HG02840 (cell line): ENCODE measurements around the gene PRUNE2.
"Not testable (repeated sequence)": the region's sequence is repeated elsewhere in the genome, so short reads cannot be mapped to it uniquely, and the experiment has no call there.

Experiments used
- ATAC-seq: cut with Tn5 transposase; IDR thresholded peaks from one replicate; pipeline ENCODE4 v1.9.1; 2021; ENCODE audit warnings: mild to moderate bottlenecking, moderate library complexity, moderate number of reproducible peaks; ENCODE audit not compliant: unreplicated experiment, low FRiP score

PRUNE2 gene

DNA sequence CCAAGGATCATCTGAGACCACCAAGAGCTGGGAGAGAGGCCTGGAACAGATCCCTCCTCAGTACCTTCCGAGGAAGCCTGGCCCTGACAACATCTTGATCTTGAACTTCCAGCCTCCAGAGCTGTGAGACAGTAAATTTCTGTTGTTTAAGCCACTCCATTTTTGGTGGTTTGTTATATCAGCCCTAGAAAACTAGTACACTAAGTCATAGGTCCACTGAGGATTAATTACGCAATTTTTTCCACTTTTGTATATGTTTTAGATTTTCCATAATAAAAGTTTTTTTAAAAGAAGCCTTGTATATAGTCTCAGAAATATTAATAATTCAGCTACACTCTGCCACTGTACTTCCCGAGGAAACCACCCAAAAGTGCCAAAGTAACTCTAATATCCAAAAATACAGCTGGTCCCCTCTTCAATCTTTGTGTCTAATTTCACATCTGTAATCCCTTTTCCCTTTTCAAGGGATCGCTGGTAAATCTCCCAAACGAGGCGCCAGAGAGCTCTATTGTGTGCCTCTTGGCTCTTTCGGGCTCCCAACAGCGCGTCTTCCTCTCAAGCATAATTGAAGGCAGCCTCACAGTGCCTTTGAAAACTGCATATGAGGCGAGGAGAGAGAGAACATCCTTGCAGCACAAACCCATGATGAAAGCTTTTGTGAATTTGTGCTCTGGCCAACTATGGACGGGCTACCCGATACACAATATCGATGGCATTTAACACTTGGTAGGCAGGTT lies 32.7 kb downstream of the PRUNE2 start:
- no peak for ATAC-seq

DNA sequence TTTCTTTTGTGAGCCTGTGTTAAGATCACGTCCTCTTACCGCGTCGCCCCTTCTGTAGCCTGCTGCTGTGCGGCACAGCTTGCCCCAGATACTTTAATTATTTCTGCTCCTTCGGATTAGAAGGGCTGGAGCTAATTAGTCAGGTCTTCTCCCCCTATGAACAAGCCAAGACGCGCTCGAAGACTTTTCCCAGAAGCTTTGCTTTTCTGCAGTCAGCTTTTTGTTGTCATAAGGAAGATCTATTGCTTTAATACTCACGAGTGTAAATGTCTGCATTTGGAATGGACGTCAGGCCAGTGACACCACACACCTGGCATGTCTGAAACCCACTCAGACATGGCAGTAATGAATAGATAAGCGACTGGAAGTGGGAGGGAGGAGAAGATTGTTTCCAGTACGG lies 37.0 kb downstream of the PRUNE2 start:
- no peak for ATAC-seq

DNA sequence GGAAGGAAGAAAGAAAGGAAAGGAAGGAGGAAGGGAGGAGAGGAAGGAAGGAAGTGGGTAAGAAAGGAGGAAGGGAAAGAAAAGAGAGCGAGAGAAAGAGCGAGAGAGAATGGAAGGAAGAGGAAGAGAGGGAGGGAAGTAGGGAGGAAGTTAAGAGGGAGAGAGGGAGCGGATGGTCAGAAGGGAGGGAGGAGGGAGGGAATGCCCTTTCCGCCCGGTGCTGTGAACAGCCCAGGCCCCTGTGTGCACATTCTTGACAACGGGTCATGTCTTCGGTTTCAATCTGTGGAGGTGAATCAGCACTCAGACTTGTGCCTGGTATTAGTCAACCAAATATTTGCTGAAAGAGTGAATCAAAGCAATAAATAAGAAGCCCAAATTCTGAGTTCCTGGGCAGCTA lies 39.2 kb downstream of the PRUNE2 start:
- ATAC-seq = no peak

DNA sequence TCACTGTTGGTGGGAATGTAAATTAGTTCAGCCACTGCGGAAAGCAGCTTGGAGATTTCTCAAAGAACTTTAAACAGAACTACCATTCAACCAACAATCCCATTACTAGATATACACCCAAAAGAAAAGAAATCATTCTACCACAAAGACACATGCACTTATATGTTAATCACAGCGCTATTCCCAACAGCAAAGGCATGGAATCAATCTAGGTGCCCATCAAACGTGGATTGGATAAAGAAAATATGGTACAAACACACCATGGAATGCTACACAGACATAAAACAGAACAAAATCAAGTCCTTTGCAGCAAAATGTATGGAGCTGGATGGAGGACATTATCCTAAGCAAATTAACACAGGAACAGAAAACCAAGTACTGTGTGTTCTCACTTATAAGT lies 42.1 kb downstream of the PRUNE2 start:
- no peak for ATAC-seq

DNA sequence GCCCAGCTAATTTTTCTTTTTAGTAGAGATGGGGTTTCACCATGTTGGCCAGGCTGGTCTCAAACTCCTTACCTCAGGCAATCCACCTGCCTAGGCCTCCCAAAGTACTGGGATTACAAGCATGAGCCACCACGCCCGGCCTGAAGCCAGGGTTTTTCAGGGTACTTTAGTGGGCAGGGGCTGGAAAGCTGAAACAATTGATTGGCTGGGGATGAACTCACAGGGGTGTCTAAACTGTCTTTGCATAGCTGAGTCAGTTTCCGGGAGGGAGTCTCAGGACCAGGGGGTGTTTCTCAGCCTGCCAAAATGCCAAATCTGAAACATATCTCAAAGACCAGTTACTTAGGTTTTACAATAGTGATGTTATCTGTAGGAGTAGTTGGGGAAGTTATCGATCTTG lies 46.1 kb downstream of the PRUNE2 start:
- no peak for ATAC-seq

DNA sequence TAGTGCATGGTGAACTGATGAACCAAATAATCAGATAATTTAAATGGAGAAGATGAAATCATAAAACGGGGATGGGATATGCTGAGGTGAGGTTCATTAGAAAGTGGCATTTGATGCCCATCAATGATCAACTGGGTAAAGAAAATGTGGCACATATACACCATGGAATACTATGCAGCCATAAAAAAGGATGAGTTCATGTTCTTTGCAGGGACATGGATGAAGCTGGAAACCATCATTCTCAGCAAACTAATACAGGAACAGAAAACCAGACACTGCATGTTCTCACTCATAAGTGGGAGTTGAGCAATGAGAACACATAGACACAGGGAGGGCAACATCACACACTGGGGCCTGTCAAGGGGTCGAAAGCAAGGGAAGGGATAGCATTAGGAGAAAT lies 47.7 kb downstream of the PRUNE2 start:
- not testable (repeated sequence) for ATAC-seq

DNA sequence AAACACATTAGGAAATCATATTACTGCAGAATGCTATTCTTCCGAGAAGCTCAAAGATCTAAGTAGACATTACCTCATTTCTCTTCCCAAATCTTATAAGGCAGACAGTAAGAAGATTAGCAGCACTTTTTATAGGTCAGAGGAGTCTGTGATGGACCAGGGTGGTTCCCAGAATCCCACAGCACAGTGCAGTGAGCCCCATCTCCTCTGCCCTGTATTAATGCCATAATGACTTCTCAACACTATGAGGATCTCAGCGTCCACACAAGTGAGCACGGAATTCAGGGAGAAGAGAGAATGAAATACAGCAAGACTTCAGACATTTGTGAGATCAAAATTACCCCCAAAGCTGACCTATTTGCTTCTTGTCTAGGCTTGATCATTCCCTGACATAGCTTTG lies 49.9 kb downstream of the PRUNE2 start:
- ATAC-seq = no peak

DNA sequence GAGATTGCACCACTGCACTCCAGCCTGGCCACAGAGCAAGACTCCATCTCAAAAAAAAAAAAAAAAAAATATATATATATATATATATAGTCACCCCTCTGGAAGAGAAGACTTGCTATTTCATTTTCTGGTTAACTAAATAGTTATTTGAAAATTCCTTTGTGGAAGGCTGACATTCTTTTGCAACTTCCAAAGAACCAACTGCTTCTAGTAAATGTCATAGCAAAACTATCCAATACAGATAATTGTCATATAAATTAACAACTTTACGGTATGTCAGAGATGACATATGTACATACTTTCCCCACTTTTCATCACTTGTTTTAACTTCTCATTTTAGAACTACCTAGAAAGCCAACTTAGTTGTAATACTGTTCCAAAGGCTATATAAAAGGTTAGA lies 50.9 kb downstream of the PRUNE2 start:
- no peak for ATAC-seq

DNA sequence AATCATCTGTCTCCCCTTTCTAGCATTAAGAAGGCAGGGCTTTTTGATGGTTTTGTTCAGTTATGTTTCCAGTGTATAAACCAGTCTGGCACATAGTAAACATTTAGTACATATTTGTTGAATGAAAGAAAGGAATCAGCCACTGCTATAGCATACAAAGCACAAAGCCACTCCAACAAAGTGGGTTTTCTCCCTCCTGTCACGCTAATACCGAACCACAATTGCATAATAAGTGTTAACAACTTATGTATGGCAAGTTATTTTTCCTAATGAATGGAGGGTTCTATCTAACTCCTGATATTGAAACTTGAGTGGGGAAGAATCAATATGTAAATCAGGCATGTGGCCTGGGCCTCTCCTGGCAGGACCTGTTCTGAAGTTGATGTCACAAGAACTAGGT lies 53.9 kb downstream of the PRUNE2 start:
- no peak for ATAC-seq

DNA sequence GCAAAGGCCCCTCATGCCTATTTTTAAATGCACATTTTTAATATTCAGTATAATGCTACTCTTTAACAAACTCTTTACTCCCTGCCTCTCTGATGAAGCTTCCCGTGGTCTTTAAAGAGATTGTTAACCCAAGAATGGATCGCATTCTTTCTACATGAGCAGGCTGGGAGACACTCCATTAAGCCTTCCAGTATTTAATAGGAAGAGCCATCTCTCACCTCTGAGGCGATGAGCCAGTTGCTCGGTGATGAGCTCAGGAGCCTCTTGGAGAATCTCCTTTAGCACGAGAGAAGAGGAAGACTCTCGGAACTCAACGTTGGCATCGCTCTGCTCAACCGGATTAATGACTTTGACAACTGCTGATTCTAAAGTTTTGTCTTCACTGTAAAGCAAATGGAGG lies 59.6 kb downstream of the PRUNE2 start:
- no peak for ATAC-seq

DNA sequence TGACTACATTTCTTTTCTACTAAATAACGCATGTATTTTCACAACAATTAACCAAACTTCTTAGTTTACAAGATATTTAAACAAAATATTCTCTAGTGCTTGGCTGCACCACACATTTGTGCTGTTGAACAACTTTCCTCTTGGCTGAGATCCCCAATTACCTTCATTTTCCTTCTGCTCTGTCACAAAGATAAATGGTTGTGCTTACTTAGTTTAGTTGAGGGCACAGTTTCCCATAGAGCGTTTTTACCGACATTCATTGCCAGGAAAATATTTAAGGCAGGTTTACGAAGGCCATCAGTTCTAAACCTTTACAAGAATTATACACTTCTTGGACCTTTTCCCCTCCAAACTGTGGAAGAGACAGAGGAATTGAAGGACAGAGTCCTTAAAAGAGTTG lies 60.7 kb downstream of the PRUNE2 start:
- ATAC-seq = no peak

DNA sequence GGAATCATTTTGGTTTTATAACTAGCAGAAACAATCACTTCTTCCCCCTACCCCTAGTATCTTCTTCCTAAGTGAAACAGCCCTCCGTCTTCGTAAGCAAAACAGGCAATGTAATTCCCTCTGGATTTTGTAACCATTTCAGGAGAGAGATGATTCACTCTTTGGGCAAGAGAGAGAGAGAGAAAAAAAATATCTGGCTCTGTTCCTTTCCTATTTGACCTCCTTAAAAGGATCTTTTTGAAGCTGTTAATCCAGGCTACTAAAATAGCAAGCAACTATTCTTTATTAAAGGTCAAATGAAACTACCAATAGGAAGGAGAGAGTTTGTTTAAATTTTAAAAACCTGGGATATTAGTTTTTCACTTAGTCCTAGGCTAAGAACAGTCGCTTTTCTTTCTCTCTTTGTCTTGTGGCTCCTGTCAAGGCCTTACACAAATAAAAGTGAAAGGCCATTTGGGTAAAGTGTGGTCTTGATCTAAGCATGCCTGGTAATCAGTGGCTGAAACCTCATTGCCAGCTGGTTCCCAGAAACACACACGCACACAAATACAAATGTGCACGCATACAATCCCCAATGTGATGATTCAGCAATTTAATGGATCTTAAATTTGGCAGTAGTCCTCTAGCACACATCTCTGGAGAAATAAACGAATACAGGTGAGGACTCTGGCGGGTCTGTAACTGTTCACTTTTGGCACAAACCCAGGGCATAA lies 70.2 kb downstream of the PRUNE2 start:
- ATAC-seq = no peak

DNA sequence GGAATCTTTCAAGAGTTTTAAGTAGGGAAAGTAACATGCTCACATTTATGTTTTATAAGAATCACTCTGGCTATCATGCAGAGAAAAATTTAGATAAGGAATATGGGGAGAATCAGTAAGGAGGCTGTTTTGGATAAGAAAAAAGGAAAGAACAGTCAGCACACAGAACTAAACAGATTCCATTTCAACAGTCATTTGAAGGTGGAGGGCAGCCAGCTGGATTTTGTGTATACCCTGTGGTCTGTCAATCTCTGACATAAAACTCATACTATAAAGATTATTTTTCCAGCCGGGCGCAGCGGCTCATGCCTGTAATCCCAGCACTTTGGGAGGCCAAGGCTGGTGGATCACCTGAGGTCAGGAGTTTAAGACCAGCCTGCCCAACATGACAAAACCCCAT lies 77.5 kb downstream of the PRUNE2 start:
- no peak for ATAC-seq

DNA sequence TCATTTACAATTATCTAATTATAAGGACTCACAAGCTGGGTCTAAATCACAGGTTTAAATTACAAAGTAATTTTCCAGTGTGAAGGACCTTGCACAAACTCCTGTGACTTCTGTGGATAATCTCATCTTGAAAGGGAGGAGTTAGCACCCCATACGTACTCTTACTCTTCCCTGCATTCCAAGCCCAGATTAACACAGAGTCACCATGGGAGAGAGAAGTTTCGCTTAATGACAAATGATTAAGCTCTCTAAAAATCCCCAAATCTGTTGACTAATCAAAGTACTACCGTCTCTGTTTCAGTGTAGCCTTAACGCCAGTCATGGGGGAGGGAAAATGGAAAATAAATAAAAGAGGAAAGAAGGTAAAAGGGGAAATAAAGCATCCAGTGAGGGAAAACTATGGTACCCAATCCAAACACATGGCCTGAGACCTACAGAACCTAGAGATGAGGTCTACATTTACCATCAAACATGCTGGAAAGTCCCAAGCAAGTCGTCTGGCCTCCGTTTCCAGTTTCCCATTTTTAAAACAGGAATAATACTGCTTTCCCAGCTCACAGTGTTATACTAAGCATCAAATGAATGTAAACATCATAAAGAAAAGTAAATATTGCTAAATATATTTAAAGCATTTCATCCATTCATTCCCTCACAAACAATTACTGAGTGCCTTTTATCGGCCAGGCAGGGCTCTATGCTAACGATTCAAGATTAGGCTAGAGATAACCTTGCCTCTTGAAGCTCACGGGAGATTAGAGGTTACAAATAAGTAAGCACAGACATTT lies 78.4 kb downstream of the PRUNE2 start:
- ATAC-seq = no peak

DNA sequence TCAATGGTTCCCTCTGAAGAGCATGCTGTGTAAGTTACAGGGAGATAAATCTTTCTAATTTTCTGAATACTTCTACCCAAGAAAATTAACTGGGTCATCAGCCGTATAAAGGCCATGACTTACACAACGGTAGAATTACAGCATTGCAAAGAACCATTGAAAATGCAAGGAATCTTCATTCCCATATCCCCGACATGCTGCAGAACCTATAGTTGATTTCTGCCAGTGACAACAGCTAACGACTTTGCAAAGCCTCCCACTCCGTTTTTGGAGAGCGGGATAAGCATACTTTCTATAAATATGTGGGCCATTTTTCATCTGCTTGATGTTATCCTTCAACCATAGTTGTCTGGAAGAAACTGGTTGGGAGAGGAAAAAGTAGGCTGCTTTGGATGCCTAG lies 85.5 kb downstream of the PRUNE2 start:
- no peak for ATAC-seq

DNA sequence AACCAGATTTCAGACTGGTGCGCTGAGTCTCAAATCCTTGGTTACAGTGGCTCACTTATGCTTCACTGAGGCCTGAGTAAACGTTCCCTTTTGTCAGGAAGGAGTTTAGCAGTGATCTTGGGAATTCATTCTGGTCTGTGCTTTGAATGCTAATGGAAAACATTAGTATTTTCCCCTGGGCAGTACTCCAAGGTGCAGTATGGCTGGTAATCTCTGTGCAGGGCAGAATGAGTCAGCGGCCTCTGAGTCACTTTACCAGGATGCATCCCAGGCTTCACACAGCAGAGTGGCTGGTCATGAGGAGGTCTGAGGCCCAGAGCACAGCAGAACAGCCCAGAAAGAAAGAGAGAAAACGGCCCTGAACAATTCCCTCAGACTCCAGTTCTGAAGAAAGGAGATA lies 87.6 kb downstream of the PRUNE2 start:
- ATAC-seq = no peak

DNA sequence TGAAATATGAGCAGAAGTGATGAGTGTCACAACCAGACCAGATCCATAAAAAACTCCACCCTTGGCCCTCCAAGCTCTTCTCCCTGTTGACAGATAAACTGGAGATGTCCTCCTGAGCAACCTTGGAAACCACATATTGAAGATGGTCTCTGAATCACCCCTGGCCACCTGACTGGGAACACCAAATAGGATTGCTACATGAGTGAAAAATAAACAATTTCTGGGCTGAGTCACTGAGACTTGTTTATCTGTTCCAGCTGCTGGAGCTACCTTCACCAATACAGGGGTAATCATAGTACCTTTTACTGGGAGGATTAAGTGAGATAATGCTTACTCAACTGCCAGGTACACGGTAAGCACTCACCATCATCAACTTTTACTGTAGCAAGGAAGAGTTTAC lies 88.4 kb downstream of the PRUNE2 start:
- no peak for ATAC-seq

DNA sequence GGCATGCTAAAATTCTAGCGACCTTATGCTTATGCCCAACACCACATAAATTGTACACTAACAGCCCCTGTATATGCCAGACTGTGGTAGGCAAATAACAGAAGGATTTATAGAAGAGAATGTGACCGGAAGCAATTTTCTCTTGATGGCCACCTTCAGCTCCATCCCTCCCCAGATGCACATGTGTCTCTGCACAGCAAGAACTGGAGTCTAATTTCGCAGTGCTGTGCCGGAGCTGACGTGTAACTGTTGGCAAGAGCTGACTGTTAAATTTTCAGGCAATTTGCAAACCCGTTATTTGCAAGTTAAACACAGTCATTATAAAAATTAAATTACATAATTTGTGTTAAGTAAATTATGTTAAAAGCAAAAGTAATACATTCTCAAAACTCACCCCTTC lies 93.3 kb downstream of the PRUNE2 start:
- ATAC-seq = no peak

DNA sequence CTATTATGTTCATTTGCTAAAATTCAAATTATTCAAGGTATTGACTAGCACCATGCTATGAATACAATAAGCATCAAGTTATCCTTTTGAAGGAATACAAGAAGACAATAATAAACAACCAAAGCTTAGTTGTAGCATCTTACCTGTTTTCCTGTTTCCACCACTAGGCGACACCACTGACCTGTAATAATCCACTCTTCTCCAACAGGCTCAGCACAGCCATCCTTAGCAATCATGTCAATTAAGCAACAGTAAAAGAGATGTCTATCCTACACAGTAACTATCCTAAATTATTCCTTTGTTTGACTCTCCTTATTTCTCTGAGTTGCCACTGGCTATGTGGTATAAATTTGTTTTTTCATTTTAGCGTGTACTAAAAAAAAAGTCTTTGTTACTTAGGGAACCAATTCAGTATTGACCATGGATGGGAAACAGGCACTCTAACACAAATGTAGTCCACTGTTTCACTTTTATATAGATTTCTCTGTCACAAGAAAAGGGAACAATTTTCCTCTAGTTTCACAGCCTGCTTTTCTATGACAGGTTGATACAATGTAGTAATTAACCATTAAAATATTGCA lies 95.4 kb downstream of the PRUNE2 start:
- no peak for ATAC-seq

DNA sequence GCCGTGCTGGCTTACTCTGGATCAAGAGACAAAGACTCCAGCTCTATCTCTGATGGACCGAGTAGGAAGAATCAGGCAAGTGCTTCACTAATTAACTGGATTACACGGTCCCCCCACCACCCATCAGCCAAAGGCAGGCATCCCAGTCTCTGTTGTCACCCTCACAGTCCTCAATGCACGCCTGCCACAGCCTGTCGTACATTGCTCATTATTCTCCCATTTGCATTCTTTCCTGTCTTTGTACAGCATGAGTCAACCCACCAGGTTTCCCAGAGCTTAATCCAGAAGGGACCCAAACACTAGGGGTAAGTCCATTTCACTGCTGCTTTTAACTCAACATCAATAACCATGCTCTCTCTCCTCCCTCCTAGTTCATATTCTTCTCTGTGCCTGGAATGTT lies 97.3 kb downstream of the PRUNE2 start:
- no peak for ATAC-seq

DNA sequence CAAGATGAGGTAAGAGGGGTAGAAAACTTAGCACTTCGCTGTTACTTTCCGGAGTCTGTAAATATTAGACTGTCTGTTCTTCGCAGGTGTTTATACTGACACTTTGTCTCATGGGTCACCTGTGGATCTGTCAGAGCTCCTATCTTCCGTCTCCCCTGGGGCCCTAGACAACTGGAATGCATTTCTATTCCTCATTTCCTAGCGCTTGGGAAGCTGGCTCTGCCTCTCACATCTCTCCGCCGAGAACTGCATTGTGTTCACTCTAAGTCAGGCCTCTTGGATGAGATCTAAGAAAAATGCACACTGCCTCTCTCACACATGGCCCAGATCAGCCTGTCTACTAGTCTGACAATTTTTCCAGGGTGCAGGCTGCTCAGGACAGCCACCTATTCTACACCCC lies 102.2 kb downstream of the PRUNE2 start:
- ATAC-seq = no peak
